Activated CD4-positive, CD25-positive, alpha-beta regulatory T cell treated with anti-CD3 and anti-CD28 coated beads, Interleukin-2, amount 50 U/mL, for 16 hours (primary cell): ENCODE results near the gene BCOR.

ENCODE experiments used
- DNase-seq: peaks from one replicate; pipeline ENCODE4 v3.0.0-alpha.2; 2020; ENCODE audit warnings: low read depth, low spot score

The BCOR gene

DNA sequence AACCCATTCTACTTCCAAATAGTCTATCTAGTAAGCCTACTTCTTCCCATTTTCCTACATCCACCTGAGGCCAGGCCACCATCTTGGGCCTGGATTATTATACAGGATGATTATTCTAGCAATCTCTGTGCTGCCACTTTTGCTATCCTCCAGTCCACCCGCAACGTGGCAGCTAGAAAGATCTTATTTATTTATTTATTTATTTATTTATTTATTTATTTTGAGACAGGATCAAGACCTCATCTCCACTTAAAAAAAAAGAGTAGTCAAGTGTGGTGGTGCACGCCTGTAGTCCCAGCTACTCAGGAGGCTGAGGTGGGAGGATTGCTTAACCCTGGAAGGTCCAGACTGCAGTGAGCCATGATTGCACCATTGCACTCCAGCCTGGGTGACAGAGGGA is 15.2 kb upstream of the BCOR start:
- DNase-seq: no peak

DNA sequence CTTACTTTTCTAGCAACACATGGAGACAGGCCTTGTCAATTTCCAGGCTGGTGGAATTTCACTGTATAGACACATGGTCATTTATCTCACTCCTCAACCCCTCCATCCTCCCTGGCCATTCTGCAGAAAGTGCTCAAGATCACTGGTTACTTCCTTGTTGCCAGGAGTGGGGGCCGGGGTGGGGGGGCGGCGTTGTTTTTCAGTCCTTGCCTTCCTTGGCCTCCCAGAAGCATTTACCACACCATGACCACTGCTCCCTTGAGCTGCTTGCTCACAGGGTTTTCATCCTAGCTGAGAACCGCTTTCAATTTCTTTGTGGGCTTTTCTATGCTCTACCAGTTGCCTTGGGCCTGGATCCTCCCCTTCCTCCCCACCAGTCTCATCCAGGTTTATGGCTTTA is 14.1 kb upstream of the BCOR start:
- no peak for DNase-seq

DNA sequence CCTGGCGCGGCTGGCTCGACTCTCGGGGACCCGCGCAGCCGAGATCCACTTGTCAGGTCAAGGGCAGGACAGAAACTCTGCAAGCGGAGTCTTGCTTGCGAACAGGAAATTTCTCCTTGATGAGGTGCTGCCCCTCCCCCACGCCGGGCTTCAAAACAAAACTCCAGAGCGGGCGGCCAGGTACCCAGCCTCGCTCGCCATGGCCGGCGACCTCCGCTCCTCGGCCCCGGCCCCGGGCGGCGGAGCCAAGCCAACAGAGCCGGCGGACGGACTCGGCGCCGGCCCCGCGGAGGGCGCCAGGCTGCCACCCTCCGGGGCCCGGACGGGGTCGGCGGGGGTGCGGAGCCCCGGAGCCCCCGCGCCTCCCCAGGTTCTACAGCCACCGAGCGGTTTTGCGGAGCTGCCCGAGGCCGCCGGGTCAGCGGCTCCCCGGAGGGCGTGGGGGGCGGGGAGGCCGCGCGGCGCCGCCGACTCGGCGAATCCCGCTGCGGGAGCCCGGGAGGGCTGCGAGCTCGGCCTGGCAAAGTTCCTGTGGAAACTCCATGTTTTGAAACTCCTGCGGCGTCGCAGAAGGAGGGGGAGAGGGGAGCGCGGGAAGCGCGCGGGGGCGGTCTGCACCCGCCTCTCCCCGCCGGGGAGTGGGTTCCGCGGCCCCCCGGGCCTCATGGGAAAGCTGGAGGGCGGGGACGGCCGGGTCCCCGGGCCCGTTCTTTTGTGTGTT is 11.7 kb upstream of the BCOR start:
- DNase-seq: no peak

DNA sequence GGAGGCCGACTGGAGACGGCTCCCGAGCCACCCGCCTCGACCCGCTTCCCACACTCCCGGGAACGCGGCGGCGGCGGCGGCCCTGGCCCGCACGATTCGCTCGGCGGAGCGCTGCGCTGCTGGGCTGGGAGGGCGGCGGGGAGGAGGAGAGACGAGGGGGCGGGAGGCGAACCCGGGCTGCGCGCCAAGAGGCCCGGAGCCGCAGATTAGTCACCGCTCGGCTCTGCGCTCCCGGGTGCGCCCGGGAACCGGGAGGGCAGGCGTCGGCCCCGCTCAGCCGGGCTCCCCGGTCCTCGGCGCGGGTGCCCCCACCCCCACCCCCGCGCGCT is 11.2 kb upstream of the BCOR start:
- DNase-seq: no peak

DNA sequence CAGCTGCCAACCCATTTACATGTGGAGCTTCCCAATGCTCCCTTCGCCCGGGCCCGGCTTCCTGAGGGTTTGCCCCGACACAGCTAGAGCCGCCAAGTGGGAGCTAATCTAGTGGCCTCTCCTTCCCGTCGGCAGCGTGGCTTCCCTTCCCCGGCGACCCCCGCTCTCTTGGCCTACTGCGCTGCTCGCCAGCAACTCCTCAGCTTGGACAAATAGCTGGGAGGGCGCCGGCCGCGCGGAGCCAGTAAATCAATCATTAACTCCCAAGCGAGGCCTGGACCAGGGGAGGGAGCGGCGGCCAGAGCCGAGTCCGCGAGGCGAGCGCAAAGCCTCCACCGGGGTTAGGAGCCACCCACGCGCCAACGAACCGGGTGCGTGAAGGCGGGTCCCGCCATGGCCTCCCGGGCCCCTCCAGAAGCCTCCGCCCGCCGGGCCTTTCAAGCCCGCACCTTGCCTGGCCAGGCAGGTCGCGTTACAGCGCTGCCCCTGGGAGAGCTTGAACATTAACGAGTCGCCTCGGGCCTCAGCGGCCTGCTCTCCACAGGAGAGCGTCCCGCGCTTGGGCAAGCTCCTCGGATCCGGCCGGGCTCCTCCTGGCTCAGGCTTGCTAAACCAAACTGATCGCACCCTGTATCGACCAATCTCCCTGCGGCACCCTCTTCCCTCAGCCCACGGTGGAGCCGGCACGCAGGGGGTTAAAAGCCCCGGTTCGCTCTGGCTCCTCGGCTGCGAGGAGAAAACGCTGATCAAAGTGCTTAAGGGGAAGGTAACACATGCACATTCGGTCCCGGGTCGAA is 10.6 kb upstream of the BCOR start:
- DNase-seq: no peak

DNA sequence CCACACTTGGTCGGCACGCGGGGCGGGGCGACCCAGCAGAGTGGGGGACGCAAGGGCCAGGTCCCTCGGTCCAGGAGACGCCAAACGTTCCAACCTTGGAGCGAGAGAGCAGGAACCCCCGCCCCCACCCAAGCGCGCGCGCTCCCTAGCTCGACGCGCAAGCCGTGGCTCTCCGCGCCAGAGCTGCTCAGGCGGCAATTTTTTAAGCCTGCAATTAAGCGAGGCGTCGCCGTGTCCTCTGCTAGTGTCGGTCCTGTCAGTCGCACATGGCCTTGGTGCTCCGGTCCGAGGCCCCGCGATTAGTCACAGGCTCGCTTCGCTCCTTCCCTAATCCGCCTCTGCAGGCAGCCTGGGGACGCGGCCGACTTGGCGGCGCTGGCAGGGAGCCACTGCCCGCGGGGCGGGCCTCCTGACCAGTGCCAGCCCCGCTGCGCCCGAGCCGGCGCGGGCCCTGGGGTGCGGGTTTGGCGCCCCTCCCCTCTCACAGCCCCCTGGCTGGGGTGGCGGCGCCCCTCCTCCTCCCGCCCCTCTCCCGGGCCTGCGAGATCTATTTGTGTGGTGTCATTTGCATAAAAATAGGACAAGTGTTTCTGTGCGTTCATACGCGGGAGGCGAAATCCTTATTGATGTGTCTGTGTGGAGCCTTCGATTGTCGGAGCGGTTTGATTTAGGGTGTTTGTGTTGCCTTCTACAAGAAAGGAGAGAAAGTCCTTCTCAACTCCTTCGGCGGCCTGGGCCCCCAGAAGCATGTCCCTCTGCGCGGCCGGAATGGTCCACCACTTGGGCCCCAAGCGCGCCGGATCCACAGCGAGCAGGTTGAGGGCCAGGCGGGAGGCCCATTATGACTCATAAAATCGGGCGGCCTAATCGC is 9.8 kb upstream of the BCOR start:
- no peak for DNase-seq

DNA sequence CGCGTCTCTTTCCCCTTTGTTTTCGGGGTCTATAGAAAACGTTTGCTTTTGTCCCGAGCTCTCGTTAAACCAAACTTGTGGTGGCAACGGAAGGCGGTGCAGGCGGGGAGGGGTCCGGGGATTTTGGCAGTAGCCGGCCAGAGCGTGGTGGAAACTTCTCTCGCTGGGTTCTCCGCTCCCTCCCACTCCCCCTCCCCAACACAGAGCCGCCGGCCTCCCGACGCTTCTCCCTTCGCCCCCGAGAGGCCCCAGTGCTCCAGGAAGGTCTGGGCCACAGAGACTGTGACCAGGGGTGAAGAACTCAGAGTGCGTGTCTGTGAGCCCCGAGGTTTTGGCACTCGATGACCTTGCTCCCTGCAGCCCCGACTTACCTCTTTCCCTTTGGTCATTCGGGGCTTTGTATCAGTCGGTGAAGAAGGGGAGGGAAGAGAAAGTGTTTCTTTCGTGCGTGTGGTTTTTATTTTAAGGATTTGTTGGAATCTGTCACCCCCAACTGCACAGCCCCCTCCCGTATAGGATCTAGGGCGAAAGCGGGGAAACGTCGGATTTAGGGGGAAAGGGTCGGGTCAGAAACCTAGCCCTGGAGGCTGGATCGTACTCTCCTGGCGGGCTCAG is 9.0 kb upstream of the BCOR start:
- no peak for DNase-seq

DNA sequence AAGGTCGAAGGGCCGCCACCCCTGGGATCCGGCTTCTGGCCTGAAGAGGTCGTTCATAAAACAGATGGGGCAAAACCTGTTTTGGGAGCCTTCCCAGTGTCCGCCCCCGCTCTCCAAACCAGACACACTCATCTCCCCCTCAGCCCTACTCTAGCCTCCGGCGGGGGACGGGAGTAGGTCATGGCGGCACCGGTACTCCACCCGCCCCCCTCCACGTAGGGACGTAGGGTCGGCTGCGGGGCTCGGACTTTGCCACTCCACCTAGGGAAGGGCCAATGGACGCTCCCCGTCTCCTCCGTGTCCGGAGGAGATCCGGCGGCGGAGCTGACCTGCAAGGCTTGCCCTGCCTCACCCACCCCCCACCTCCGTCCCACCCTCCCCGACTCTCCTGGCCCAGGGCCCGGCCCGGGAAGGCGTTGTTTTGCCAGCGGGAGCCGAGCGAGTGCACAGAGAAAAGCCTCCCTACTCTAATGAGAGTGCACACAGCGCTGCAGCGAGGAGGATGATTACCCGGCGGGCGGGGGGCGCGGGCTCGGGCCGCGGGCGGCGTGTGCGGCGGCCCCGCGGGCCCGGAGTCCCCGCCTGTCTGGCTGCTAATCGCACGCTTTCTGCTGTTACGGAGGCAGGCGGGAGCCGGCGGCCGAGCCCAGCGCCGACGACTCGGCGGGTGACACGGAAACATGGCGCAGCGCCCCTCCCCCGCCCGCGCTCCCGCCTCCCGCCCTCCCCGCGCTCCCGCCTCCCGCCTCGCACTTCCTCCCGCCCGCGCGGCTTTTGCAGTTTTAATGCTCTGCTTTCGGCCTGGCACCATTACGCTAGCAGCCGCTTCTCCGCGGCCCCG is 8.3 kb upstream of the BCOR start:
- DNase-seq: no peak

DNA sequence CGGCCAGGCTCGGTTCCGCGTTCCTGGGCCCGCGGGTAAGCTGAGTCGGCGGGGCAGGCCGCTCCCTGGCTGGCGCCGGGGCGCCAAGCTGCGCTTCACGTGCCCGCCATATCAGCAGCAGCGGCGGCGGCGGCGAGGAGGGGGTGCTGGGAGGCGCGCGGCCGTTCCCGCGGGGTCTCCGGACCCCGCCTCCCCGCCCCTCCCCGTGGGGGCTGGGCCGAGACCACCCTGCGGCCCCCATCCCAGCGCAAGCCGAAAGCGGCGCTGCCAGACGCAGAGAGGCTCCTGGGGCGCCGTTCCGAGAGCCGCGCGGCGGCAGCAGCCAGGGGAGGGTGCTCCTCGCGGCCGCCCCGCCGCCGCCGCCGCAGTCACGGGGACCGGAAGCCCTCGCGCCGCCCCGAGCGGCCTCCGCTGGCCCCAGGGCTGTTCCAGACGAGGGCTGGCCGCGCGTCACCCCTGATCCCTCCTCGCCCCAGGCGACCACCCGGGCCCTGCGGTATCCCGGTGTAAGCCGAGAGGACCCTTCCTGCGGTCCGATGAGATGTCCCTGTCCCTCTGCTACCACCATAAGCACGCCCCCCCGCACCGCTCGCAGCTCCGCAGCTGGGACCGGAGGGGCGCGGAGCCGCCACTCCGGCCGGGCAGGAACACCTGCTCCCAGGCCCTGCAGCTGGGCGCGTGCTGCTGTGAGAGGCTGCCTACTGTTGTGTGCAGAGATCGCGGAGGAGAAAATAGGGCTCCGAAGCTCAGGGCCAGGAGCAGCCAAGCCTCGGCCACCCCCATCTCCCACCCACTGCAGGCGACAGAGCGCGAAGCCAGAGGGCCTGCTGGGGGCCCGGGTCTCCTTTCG is 7.5 kb upstream of the BCOR start:
- DNase-seq: no peak

DNA sequence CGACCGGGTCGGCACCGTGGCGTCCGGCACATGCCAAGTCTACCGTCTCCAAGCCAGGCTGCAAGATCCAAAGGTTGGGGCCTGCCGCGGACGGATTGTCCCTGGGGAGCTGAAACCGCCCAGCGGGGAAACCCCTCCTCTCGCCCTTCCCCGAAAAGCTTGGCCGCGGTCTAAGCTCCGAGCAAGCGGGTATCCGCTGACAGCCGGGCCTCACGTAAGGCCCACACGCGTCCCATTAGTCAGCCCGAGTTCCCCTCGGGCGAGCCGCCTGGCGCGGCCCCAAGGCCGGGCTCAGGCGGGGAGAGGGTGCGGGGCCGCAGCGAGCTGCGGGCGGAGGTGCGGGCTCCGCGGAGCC is 6.8 kb upstream of the BCOR start:
- no peak for DNase-seq

DNA sequence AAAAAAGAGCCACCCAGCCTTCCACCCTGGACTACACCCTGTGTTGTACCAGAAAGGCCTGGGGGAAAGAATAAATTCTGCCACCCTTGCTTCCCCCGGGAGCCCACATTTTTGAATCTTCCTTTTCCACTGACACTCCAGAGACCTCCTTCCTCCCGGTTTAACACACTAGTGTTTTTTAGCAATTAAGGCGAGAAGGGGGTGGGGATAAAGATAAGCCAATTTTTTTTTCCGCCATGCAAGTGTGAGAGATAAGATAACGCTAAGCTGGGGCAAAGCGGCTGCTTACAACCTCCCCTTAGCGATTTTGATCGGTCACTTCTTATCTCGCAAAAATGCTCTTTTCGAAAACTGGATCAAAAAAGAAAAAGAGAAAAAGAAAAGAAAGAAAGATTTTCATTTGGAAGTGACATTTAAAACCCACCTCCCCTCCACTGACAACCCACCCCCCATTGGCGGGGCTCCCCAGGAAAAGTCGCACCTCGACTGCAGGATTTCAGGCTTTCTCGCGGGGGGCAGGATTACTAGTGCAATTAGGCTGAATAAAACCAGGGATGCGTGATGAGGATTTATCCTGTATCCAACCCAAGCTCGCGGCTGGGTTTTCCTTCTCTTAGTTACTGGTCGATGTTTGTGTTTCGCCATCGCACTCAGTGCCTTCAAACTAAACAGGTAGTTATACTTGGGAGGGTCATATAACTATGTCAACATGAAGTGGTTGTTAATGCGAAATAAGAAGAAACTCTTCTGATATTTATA is 6.0 kb upstream of the BCOR start:
- DNase-seq: no peak

DNA sequence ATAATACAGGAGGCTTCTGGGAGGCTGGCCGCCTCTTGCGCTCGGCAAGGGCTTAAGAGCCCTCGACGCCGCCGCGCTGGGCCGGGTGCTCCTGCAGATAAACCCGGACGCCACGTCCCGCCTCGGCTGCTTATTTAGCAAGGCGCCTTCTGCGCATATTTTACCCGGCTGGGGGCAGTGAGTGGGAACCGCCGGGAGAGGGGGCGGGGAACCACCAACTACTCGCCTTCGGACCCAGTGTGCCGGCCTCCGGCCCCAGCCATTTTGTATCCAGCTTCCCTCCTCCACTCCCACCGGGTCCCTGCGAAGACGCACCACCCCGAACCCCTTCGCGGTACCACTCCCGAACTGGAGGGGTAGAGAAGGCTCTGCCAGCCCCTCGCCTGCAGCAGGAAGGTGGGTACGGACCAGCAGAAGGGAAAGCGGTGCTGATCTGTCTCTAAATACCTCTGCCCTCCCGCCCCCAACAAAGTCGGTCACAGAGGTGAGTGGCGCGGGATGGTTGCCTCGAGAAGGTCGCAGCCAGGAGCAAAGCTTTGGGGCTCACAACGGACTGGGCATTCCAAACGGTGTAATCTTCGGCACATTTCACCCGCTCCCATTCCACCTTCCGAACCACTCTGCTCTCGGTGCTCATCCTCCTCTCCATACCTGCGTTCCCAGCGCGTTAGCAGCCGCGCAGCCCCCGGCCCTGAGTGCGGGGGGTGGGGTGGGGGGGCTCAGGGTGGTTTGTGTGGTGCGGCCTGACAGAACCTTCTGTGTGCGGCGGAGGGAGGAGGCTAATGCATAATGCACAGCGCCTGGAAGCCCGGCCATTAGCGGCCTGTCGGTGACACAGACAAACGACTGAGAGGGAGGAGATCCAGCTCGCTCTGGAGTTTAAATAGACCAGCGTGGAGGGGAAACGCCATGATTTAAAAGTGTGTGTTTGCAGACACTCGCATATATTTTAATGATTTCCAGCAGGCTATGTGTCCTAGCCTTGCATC is 4.9 kb upstream of the BCOR start:
- DNase-seq: no peak

DNA sequence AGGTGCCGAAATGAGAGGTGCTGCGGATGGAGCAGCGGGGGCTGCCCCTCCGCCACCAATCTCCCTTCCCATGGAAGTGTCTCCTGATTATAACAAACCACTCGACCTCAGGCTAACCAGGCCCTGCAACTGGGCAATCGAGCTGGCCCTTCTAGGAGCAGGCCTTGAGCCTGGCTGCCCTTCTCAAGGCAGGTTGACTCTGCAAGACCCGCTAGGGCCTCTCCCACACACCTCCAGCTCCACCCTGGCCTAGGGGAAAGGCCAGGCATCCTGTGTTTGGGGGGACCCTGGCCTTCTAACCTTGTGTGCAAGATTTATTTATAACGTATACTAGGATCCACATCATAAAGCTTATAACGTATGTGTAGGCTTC is 3.7 kb upstream of the BCOR start:
- DNase-seq: no peak

DNA sequence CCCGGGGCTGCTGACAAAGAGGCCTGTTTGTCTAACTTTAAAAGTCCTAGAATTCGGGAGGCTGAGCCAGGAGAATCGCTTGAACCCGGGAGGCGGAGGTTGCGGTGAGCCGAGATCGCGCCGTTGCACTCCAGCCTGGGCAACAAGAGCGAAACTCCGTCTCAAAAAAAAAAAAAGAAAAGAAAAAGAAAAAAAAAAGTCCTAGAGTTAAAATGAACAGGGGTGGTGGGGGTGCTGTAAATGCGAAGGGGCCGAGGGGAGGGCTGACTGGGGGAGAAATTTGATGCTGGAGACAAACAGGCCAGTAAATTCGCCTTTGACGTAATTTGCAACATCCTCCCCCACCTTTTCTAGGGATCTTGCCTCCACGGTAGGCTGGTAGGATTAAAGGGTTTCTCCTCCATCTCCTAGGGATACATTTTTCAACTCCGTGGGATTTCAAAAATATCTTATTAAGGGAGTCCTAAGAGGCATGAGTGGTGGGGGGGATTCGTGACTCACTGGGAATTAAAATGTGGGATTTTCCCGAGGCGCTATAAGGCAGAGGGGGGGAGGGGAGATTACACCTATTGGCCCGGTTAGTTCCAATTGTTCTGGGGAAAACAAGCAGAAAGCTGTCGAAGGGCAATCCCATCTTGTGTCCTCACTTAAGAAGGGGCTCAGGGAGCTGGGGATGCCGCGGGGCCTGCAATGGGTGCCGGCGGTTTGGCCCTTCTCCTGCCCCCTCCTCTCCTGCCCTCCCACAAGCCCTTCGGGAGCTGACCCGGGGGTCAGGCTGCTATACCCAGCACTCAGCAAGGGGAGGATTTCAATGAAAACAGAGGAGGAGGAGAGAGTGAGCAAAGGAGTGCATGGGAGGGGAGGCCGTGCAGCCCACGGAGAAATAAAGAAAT is 3.0 kb upstream of the BCOR start:
- no peak for DNase-seq

DNA sequence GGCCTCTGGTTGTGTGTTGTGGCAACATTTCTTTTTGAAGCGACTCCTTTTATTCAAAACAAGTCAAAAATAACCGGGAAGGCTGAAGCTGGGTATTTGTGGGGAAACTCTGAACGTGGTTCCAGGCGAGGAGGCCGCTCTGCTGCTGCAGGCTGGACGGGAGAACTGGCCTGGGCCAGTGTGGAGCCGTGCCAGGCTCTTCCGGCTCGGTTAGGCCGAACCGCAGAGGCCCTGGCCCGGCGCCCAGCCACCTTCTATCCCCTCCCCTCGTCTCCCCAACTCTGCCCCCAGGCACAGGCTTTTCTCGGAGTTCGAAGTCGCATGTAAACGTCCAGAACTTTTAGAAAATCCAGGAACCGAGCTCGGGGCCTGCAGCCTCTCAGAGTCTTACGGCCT is 2.4 kb upstream of the BCOR start:
- DNase-seq: no peak

DNA sequence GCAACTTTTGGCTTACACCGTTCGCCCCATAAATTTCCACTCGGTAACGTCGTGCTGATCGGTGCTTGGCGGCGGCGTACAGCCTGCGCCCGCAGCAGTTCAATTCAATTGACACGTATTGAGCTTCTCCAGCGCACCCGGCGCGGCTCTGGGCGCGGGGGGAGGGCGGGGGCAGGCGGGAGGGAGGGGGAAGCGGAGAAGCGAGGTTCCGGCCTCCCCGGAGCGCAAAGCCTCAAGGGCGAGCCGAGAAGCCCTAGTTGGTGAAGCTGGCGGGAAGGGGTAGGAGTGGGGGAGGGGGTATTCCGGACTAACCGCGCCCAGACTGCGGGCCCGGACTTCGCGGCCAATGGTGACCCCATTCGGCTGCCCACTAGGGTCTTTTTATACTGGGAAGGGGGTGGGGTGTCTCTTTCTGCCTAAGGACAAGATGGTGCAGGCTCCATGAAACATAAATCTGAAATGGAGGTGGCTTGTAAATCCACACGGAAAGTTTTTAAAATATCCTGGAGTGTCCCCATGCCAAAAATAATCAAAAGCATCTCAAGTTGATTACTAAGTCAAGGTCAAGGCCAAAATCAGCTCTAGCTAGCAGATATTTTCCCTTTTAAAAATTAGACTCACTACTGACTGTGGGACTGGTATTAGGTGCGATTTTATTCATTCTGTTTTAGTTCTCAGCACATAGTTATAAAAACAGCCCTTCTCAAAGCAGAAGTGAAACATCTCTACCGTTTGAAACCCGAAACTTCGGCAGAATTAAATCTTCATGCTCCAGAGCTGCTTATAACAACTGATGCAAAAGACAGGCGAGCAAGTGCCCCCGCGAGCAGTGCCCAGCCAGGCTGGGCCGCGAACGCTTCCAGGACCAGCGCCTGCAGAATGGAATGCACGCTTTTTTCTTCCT is 1.5 kb upstream of the BCOR start:
- DNase-seq: no peak
